GM19238 (cell line): ENCODE measurements around the gene MAP9.
"Not testable (repeated sequence)": the region's sequence is repeated elsewhere in the genome, so short reads cannot be mapped to it uniquely, and the experiment has no call there.

Experiments used
- DNase-seq: peaks from one replicate; pipeline ENCODE4 v3.0.0; 2011; ENCODE audit warnings: low spot score; ENCODE audit not compliant: insufficient read length

MAP9 gene

GRCh38 chr4:155376387-155377268 lies at the start of gene MAP9:
MAP9 (minus strand) TSS chr4:155376965; CDS start chr4:155375850, 1,115 bp downstream.
- peak; percentile 84 for DNase-seq

GRCh38 chr4:155424778-155425177 lies 48.0 kb upstream of the MAP9 start:
- DNase-seq: not testable (repeated sequence)

GRCh38 chr4:155423671-155424070 lies 46.9 kb upstream of the MAP9 start:
- DNase-seq: no peak

GRCh38 chr4:155419266-155419665 lies 42.5 kb upstream of the MAP9 start:
- DNase-seq: no peak

- no peak for DNase-seq
These were observed 38.9 kb upstream of the MAP9 start for GRCh38 chr4:155415662-155416061.

- DNase-seq: no peak
These were observed 36.7 kb upstream of the MAP9 start for GRCh38 chr4:155413451-155413850.

GRCh38 chr4:155411546-155411945 lies 34.8 kb upstream of the MAP9 start:
- no peak for DNase-seq

- DNase-seq: no peak
These were observed 32.0 kb upstream of the MAP9 start for GRCh38 chr4:155408796-155409195.

- no peak for DNase-seq
These were observed 30.7 kb upstream of the MAP9 start for GRCh38 chr4:155407480-155407879.

- no peak for DNase-seq
These were observed 28.3 kb upstream of the MAP9 start for GRCh38 chr4:155405059-155405458.

- no peak for DNase-seq
These were observed 27.1 kb upstream of the MAP9 start for GRCh38 chr4:155403886-155404285.

- no peak for DNase-seq
These were observed 26.2 kb upstream of the MAP9 start for GRCh38 chr4:155402941-155403340.

- DNase-seq: no peak
These were observed 24.1 kb upstream of the MAP9 start for GRCh38 chr4:155400893-155401292.

GRCh38 chr4:155399974-155400697 lies 23.4 kb upstream of the MAP9 start:
- no peak for DNase-seq

GRCh38 chr4:155392481-155393184 lies 15.9 kb upstream of the MAP9 start:
- no peak for DNase-seq

- no peak for DNase-seq
These were observed 15.2 kb upstream of the MAP9 start for GRCh38 chr4:155391932-155392331.

GRCh38 chr4:155388162-155388561 lies 11.4 kb upstream of the MAP9 start:
- no peak for DNase-seq

- DNase-seq: no peak
These were observed 6.8 kb upstream of the MAP9 start for GRCh38 chr4:155383541-155383940.

GRCh38 chr4:155377276-155377675 lies 511 bp upstream of the MAP9 start:
- no peak for DNase-seq

- DNase-seq: no peak
These were observed 5.2 kb downstream of the MAP9 start for GRCh38 chr4:155371432-155372043.

GRCh38 chr4:155367608-155368007 lies 9.2 kb downstream of the MAP9 start:
- no peak for DNase-seq
